ENCODE data around the gene ABCC8. TPM values are rescaled to one million over a fixed set of nuclear protein-coding genes. Genes with fewer than 3 reads are reported as not detected.

ABCC8 gene
- total and polyA plus RNA-seq, 2 of the 8 experiments (the other 6 are each of a cell fraction or from before 2014, with no cell fraction given): 3.7 to 4.9 TPM

DNA sequence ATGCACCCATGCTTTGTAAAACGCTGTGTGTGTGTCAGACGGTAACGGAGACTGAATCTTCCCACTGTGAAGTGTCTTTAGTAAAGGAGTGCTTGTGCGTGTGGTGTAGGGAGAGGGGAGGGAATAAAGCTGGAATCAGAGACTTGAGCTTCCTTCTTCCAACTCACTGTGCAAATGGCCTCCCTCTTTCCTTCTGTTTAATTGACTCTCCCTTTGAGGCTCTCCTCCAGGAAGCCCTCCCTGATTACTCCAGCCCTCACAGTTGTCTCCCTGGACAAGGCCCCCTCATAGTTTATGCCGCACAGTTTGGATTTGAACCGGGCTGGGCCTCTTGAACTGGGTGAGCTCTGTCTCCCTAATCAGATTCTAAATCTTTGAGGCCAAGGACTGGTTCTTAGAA lies 65.2 kb downstream of the ABCC8 start:
- Histone ChIP-seq H3K4ac (replicated peaks; ENCODE audit: insufficient read length, low read depth, low read length) (no peak overlapping the region), H3K23ac (ENCODE audit: insufficient read length) (no peak overlapping the region), H2BK20ac (ENCODE audit: low read length) (no peak overlapping the region), H3K79me1 (ENCODE audit: low read depth, low read length) (no peaks in the 10 kb centered on the region), H3K4me2 (ENCODE audit: insufficient read depth in 1 of 2, low read depth in 2 of 2, low read length in 2 of 2) (no peak overlapping the region), H3K56ac (replicated peaks; ENCODE audit: insufficient read length, low read depth, low read length) (no peak overlapping the region), H3K14ac (ENCODE audit: insufficient read length) (no peak overlapping the region), H3K27ac (ENCODE audit: low read depth, low read length) (no peak overlapping the region), H2BK120ac (replicated peaks; ENCODE audit: low read depth, low read length) (no peak overlapping the region), H3K79me2 (ENCODE audit: control insufficient read depth in 1 of 2, insufficient read depth in 2 of 2, low read length in 2 of 2) (no peaks in the 10 kb centered on the region), H3K36me3 (ENCODE audit: control insufficient read depth in 2 of 4, insufficient read depth in 4 of 4, low read length in 3 of 4) (no peaks in the 10 kb centered on the region), H4K8ac (ENCODE audit: extremely low read depth, insufficient read depth, low read length) (no peak overlapping the region), H4K20me1 (replicated peaks in 1 of 2; ENCODE audit: control insufficient read depth in 1 of 2, insufficient read depth in 2 of 2, low read length in 2 of 2) (no peaks in the 10 kb centered on the region), H3K23me2 (ENCODE audit: low read depth, low read length) (no peaks in the 10 kb centered on the region), H3K18ac (ENCODE audit: extremely low read depth, low read length) (no peak overlapping the region), H2AFZ (ENCODE audit: low read length) (no peak overlapping the region), H3K9ac (replicated peaks in 1 of 4; ENCODE audit: extremely low read depth in 1 of 4, low read depth in 3 of 4, low read length in 3 of 4) (no peak overlapping the region), H3K9me3 (ENCODE audit: insufficient read depth in 2 of 2, low read depth in 1 of 2, low read length in 1 of 2) (no peaks in the 10 kb centered on the region), H2BK12ac (ENCODE audit: low read depth, low read length) (no peak overlapping the region), H2AK5ac (ENCODE audit: low read depth, low read length) (no peak overlapping the region), H2BK5ac (ENCODE audit: low read depth, low read length) (no peak overlapping the region), H4K91ac (replicated peaks; ENCODE audit: insufficient read length, low read length) (no peak overlapping the region), H4K5ac (ENCODE audit: insufficient read length, low read depth, low read length) (no peak overlapping the region), H3K27me3 (replicated peaks in 1 of 4; ENCODE audit: control insufficient read depth in 3 of 4, extremely low read depth in 1 of 4, insufficient read depth in 3 of 4, low read length in 3 of 4) (no peaks in the 10 kb centered on the region; a peak in 3 of 7 replicates), H3K4me1 (replicated peaks in 1 of 4; ENCODE audit: control insufficient read depth in 3 of 4, insufficient read depth in 4 of 4, low read length in 3 of 4) (peaks cover 0 to 4% (median 3%) of the 10 kb centered on the region in 4 experiments; a peak in 3 of 7 replicates), H2BK15ac (ENCODE audit: low read length) (no peak overlapping the region), H3K4me3 (ENCODE audit: extremely low read depth in 1 of 4, insufficient read depth in 2 of 4, low read depth in 3 of 4, low read length in 4 of 4) (no peak overlapping the region)
- TF ChIP-seq PHF8 (conservative IDR thresholded peaks at IDR 0.05; ENCODE audit: low read depth, low read length): no peak
- no peak for TF ChIP-seq TCF12 (IDR thresholded peaks at IDR 0.05; ENCODE audit: low read depth, low read length)
- TF ChIP-seq SP4 (IDR thresholded peaks at IDR 0.05; ENCODE audit: low read length): no peak
- no peak for TF ChIP-seq KDM1A (IDR thresholded peaks at IDR 0.05; ENCODE audit: borderline replicate concordance, low read length)
- no peak for TF ChIP-seq HDAC6 (IDR thresholded peaks at IDR 0.05; ENCODE audit: low read depth, low read length)
- no peak for TF ChIP-seq FOSL1 (IDR thresholded peaks at IDR 0.05; ENCODE audit: insufficient read depth, low read depth, low read length)
- CTCF ChIA-PET (ENCODE audit: partially characterized antibody): interaction anchor here (0.6 to 38.8 kb wide), 11 partner anchors 8 to 181 kb away, joined by 3 to 1414 read pairs (median 3); partner anchors contain the start of genes ABCC8 and KCNJ11
- FAIRE-seq (no peak), DNase-seq (ENCODE audit: low read depth in 1 of 2, low spot score in 2 of 2) (no peak)
- POLR2A ChIA-PET (ENCODE audit: partially characterized antibody): interaction anchor here (0.9 kb wide), 1 partner anchor 11 kb away, joined by 3 read pairs; no protein-coding TSS in a partner anchor
- WGBS, 2 experiments (ENCODE audit: extremely low coverage in 1 of 2, insufficient coverage in 1 of 2, insufficient read length in 1 of 2, insufficient replicate concordance in 2 of 2, low coverage in 1 of 2, low lambda C conversion rate in 2 of 2, missing lambda C conversion rate in 1 of 2): 88% methylated on average over 6 of the region's 6 CpGs; no CpG with 5 or more reads in 1 of the 2 experiments
